ENCODE data around the gene TOMM5. TPM values are rescaled to one million over a fixed set of nuclear protein-coding genes. Genes with fewer than 3 reads are reported as not detected.
"Not testable (repeated sequence)": the region's sequence is repeated elsewhere in the genome, so short reads cannot be mapped to it uniquely, and the experiment has no call there.

Gene TOMM5
- total RNA-seq, 1 experiment from 2014 or later, result 161 TPM

GRCh38 chr9:37602061-37602460 lies 9.7 kb upstream of the TOMM5 start:
- H3K4me1 ChIP-seq (ENCODE audit: control insufficient read depth in 1 of 2, insufficient read depth in 2 of 2, low read length in 2 of 2); H3K4me3 ChIP-seq (replicated peaks in 1 of 2; ENCODE audit: low read depth in 1 of 2, low read length in 2 of 2); DNase-seq (ENCODE audit: low read depth, low spot score); intact Hi-C loops (cut with micrococcal nuclease); H3K27ac ChIP-seq (ENCODE audit: low read depth, low read length); H3K9me3 ChIP-seq (ENCODE audit: control insufficient read depth in 1 of 2, insufficient read depth in 1 of 2, low read depth in 1 of 2, low read length in 2 of 2); RAD21 ChIA-PET (ENCODE audit: low non-redundant PET in 1 of 2, low total read pairs in 2 of 2, uncharacterized antibody in 2 of 2, unreplicated experiment in 2 of 2); POLR2A ChIA-PET; H3K9ac ChIP-seq (ENCODE audit: low read length); H3K79me2 ChIP-seq (ENCODE audit: insufficient read depth, low read length); H3K4me2 ChIP-seq (ENCODE audit: low read length); H2AFZ ChIP-seq (ENCODE audit: low read depth, low read length, poor library complexity, severe bottlenecking); H4K20me1 ChIP-seq (ENCODE audit: insufficient read depth); H3K36me3 ChIP-seq (ENCODE audit: control insufficient read depth in 1 of 2, insufficient read depth in 2 of 2, low read length in 2 of 2); H3K9me2 ChIP-seq (ENCODE audit: insufficient read depth); BruUV-seq (replicated peaks); ATAC-seq: not testable (repeated sequence)
- CTCF ChIA-PET, result interaction anchor here (0.8 kb wide), 1 partner anchor 10 kb away, joined by 3 read pairs; the partner anchor contains the start of gene TOMM5
- peaks cover 11% of the 10 kb centered on the region; the same call in 1 of the 2 replicates for H3K27me3 ChIP-seq (ENCODE audit: insufficient read depth, low read length)

GRCh38 chr9:37596504-37596903 lies 4.1 kb upstream of the TOMM5 start:
- peaks cover 7 to 20% of the 10 kb centered on the region in 2 experiments; a peak in 3 of 4 replicates for H3K4me1 ChIP-seq (ENCODE audit: control insufficient read depth in 1 of 2, insufficient read depth in 2 of 2, low read length in 2 of 2)
- ChIA-PET CTCF (no interaction called here), POLR2A (no interaction called here), RAD21 (ENCODE audit: low non-redundant PET in 1 of 2, low total read pairs in 2 of 2, uncharacterized antibody in 2 of 2, unreplicated experiment in 2 of 2) (no interaction called here)
- no peak overlapping the region for H2AFZ ChIP-seq (ENCODE audit: low read depth, low read length, poor library complexity, severe bottlenecking)
- H3K36me3 ChIP-seq (ENCODE audit: control insufficient read depth in 1 of 2, insufficient read depth in 2 of 2, low read length in 2 of 2), result no peaks in the 10 kb centered on the region
- no peaks in the 10 kb centered on the region for H3K9me2 ChIP-seq (ENCODE audit: insufficient read depth)
- no peak overlapping the region for H3K9ac ChIP-seq (ENCODE audit: low read length)
- no peaks in the 10 kb centered on the region for H3K9me3 ChIP-seq (ENCODE audit: control insufficient read depth in 1 of 2, insufficient read depth in 1 of 2, low read depth in 1 of 2, low read length in 2 of 2)
- TF ChIP-seq EZH2phosphoT487 (IDR thresholded peaks at IDR 0.05; ENCODE audit: borderline replicate concordance), result no peak
- TF ChIP-seq SRF (IDR thresholded peaks at IDR 0.05; ENCODE audit: low read depth), result no peak
- TF ChIP-seq CEBPB (IDR thresholded peaks at IDR 0.05; ENCODE audit: low read depth), result no peak
- TF ChIP-seq EGR1 (IDR thresholded peaks at IDR 0.05; ENCODE audit: low read depth), result no peak
- no peak for TF ChIP-seq CTCF (IDR thresholded peaks at IDR 0.05 in 2 of 3, conservative IDR thresholded peaks at IDR 0.05 in 1 of 3; ENCODE audit: borderline replicate concordance in 1 of 3, insufficient read depth in 1 of 3, low read depth in 2 of 3, low read length in 2 of 3)
- TF ChIP-seq POLR2AphosphoS5 (IDR thresholded peaks at IDR 0.05; ENCODE audit: low read depth, low read length), result no peak
- no peak for TF ChIP-seq FOSL1 (IDR thresholded peaks at IDR 0.05; ENCODE audit: low read depth)
- no peak for TF ChIP-seq JUND (IDR thresholded peaks at IDR 0.05)
- no peak for TF ChIP-seq TCF7L2 (IDR thresholded peaks at IDR 0.05; ENCODE audit: borderline replicate concordance, extremely low read depth, insufficient read depth, insufficient read length)
- TF ChIP-seq ZBTB33 (IDR thresholded peaks at IDR 0.05; ENCODE audit: extremely low read depth, insufficient replicate concordance, low read length), result no peak
- TF ChIP-seq SIN3A (IDR thresholded peaks at IDR 0.05; ENCODE audit: low read depth), result no peak
- no peak for TF ChIP-seq MAX (IDR thresholded peaks at IDR 0.05)
- TF ChIP-seq EZH2 (IDR thresholded peaks at IDR 0.05), result no peak
- TF ChIP-seq SP1 (IDR thresholded peaks at IDR 0.05; ENCODE audit: low read depth), result no peak
- no peak for TF ChIP-seq CBX3 (IDR thresholded peaks at IDR 0.05; ENCODE audit: low read depth)
- TF ChIP-seq ATF3 (IDR thresholded peaks at IDR 0.05), result no peak
- ATAC-seq (no peak), DNase-seq (ENCODE audit: low read depth, low spot score) (no peak)
- H3K79me2 ChIP-seq (ENCODE audit: insufficient read depth, low read length), result peaks cover 11% of the 10 kb centered on the region
- H3K27me3 ChIP-seq (ENCODE audit: insufficient read depth, low read length), result no peaks in the 10 kb centered on the region
- no peak overlapping the region for H3K27ac ChIP-seq (ENCODE audit: low read depth, low read length)
- intact Hi-C loops (cut with micrococcal nuclease), result no loop called here
- no peak overlapping the region for H3K4me3 ChIP-seq (replicated peaks in 1 of 2; ENCODE audit: low read depth in 1 of 2, low read length in 2 of 2)
- no peaks in the 10 kb centered on the region for H4K20me1 ChIP-seq (ENCODE audit: insufficient read depth)
- BruUV-seq (replicated peaks), result no TSS peak
- no peak overlapping the region for H3K4me2 ChIP-seq (ENCODE audit: low read length)
